ENCODE results near the gene EEF1B2.
"Not testable (repeated sequence)": the region's sequence is repeated elsewhere in the genome, so short reads cannot be mapped to it uniquely, and the experiment has no call there.

Gene EEF1B2

DNA sequence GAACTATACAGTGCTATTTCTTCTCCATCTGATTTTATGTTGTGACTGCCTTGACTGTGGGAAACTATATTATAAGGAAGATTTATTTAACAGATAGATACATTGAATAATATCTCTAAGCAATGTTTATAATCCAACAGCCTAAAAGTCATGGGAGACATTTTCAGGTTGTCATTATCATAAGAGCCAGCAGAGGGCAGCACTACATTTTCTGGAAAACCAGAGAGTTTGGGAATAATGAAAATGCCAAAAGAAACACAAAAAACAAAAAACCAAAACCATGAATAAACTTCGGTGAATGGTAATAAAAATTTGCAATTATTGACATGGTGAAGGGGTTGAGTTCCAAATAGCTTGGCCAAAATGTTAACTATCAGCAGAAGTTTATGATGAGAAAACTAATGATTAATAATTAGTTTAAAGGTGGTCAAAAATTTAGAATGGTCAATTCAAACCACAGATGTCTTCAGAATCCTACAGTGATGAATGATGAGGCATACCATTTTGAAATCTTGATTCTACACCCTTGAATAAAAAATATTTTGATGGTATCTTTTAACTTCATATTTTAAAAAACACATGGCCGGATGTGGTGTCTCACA, 4.7 kb downstream of the EEF1B2 start:
- no peak for DNase-seq

DNA sequence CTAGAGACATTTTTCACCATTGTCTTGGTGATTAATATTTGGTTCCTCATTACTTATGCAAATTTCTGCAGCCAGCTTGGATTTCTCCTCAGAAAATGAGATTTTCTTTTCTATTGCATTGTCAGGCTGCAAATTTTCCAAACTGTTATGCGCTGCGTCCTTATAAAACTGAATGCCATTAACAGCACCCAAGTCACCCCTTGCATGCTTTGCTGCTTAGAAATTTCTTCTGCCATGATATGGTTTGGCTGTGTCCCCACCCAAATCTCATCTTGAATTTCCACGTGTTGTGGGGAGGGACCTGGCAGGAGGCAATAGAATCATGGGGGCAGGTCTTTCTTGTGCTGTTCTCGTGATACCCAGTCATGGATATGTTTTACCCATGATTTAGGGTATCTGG, 8.5 kb downstream of the EEF1B2 start:
- DNase-seq = not testable (repeated sequence)

DNA sequence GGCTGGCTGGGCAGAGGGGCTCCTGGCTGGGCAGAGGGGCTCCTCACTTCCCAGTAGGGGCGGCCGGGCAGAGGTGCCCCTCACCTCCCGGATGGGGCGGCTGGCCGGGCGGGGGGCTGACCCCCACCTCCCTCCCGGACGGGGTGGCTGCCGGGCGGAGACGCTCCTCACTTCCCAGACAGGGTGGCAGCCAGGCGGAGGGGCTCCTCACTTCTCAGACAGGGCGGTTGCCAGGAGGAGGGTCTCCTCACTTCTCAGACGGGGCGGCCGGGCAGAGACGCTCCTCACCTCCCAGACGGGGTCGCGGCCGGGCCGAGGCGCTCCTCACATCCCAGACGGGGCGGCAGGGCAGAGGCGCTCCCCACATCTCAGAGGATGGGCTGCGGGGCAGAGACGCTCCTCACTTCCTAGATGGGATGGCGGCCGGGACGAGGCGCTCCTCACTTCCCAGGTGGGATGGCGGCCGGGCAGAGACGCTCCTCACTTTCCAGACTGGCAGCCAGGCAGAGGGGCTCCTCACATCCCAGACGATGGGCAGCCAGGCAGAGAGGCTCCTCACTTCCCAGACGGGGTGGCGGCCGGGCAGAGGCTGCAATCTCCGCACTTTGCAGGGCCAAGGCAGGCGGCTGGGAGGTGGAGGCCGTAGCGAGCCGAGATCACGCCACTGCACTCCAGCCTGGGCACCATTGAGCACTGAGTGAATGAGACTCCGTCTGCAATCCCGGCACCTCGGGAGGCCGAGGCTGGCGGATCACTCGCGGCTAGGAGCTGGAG, 12.1 kb downstream of the EEF1B2 start:
- DNase-seq = not testable (repeated sequence)

DNA sequence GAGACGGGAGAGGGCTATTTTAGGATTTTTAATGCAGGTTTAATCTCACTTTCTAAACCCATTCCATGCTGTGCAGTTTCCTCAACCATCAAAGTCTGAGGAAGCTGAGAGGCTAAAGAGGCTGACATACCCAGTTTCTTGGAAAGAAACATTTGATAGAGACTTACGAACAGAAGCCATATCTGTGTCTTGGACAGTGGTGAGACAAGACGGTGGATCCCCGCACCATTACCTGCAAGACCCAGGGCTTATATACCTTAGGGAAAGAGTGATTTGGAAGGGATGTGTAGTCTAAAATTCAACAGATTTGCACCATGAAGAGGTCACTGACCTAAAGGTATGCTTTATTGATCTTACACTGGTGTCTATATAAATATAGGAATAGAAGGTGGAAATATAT, 13.5 kb downstream of the EEF1B2 start:
- no peak for DNase-seq

DNA sequence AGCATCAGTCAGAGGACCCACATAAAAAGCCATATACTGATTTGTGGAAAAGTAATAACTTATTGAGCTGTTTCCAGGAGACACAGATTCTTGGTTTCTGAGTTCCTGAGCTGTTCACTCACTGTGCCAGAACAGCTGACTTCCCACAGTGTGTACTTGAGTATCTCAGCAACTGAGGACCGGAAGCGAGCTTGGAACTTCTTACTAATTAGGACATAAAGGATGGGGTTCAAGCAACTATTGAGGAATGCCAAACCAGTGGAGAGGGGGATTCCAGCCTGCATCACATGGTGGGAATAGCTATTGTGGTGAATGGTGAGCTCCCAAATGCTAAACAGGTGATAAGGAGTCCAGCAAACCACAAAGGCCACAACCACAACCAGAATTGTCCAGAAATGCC, 16.4 kb downstream of the EEF1B2 start:
- no peak for DNase-seq

DNA sequence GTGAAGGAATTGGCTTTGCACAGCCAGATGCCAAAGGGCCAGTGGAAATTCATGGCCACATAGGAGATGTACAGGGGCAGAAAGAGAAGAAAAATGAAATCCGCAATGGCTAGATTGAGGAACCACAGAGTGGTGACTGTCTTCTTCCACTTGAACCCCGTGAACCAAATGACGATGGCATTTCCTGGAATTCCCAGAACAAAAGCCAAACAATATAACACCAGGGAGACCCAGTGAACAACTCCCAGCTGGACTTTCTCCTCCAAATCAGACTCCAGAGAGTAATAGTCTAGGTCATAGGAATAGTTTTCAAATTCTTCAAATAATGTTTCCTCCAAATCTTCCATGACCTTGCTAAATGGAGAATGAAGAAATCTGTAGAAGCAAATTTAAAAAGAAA, 17.2 kb downstream of the EEF1B2 start:
- DNase-seq = no peak

DNA sequence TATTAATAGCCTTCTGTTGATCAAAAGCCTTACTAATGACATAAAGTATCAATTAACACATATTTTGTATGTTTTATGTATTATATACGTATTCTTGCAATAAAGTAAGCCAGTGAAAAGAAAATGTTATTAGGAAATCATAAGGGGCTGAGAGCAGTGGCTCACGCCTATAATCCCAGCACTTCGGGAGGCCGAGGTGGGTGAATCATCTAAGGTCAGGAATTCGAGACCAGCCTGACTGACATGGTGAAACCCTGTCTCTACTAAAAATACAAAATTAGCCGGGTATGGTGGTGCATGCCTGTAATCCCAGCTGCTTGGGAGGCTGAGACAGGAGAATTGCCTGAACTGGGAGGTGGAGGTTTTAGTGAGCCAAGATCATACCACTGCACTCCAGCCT, 21.8 kb downstream of the EEF1B2 start:
- DNase-seq = not testable (repeated sequence)

DNA sequence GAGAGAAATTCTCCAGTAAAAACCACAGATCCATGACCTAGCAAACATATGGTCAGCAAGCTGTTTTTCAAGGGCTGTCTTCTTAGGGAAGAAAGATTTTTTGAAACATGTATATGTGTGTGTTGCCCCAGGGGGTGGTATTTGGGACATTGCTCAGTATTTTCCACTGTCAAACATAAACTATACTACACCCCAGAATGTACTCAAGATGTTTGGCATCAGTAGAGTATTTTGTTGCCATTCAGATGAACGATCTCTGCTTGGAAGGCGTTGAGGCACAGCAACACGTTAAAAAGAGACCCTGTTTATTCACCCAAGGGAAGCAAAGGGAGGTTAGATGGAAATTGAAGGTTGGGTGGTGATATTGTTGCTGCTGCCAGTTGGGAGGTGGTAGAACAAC, 30.0 kb downstream of the EEF1B2 start:
- DNase-seq = no peak

DNA sequence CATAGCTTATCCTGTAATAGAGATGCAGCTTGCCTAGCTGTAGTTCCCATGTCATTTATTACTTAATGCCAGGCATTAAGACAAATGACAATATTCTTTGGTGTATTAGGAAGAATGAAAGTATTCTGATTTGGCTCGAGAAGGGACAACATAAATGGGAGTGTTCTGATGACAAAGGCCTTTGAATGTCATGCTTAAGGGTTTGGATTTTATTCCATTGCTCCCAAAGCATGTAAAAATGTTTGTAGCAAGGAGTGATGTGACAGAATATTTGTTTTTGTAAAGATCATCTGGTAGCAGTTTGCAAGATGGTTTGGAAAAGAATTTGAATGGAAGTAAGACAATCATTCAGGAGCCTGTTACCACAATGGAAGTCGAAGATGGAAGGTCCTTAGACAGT, 30.4 kb downstream of the EEF1B2 start:
- DNase-seq = no peak

DNA sequence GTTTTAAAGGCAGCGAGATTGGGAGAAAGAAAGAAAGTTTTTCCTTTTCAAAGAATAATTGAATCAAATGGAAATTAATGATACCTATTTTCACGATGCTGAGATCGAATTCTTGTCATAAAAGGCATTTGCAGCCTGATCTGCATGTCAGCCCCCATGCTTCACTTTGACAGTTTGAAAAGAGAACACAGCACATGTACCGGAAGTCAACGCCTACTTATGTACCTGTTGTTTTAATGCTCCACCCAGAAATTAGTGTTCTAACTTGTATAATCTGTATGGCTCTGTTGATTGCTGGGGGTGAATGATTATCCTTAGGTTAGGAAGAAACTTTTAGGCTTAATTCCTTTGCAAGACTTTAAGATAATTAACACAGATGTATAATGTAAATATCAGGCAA, 31.0 kb downstream of the EEF1B2 start:
- no peak for DNase-seq

DNA sequence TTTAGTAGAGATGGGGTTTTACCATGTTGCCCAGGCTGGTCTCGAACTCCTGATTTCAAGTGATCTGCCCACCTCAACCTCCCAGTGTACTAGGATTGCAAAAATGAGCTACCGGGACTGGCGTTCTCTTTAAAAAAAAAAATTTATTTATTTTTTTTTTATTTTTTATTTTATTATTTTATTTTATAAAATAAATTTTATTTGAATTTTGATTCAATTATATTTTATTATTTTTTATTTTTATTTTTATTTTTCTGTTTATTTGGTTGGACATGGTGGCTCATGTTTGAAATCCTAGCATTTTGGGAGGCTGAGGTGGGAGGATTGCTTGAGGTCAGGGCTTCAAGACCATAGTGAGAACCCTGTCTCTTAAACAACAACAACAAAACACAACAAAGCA, 32.5 kb downstream of the EEF1B2 start:
- no peak for DNase-seq

DNA sequence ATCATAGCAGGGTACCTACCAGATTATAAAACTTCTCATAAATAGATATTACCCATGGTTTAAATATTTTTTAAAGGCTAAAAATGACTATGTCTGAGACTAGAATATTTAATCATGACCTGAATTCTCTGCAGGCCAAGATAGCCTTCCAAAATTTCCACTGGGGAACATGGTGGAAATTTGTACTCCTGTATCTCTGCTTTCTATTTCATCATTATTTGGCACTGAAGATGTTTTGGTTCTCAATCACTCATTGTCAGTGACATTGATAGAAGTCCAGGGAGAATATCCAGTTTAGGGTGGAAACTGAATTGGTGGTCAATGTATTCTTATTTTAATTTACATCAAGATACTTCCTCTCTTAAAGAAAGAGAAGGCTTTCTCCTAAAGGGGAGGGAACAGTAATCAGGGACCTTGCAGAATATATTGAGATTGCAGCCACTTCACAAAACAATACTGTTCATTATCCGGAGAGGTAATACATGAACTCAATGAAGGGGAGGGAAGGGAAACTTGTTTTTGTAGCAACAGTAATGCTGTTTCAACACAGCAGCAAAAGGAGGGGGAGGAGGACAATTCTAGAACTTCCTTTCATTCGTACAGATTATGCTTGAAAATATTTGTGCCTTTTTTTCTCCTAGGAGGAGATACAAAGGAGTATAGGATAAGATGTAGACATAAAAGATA, 34.1 kb downstream of the EEF1B2 start:
- DNase-seq = no peak

DNA sequence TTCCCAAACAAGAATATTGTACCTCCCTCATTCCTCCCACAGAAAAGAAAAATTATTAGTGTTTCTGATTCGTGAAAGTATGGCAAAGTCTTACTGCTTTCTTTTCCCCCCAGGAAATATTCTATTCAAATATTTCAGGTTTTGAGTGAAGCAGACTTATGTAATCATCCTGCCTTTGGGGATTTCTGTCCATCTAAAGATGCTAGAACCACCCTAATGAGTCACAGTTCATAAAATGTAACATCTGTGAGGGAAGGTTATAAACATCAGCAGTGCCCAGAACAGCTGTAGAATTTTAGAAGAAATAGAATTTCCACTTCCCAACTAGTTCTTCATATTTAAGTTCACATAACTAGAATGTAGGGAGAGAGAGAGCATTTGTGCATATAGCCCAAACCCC, 39.0 kb downstream of the EEF1B2 start:
- DNase-seq = no peak

DNA sequence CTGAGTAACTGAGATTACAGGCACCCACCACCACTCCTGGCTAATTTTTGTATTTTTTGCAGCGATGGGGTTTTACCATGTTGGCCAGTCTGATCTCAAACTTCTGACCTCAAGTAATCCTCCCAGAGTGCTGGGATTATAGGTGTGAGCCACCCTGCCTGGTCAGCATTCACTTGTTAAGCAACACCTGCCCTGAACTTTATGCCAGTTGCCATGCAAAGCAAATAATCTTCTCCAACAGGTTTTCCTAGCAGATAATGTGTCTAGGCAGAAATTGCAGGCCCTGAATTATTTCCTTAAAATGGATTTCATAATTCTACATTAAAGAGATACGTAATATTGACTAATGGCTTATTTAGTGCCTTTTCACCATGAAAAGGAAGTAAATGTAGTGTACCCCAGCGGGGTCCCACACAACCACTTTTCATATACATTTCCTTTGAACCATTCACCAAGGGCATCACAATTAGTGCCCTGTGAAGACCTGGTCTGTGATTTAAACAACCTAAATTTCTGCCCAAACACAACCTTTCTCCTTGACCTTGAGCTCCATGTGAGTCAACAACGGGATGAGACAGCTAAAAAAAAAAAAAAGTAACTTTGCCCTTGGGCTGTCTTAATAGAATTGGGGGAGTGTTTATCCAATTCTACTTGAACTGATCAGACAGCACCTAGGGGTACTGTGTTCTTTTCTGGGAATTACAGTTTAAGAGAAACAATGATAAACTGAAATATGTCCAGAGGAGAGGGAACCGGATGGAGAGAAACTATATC, 41.6 kb downstream of the EEF1B2 start:
- no peak for DNase-seq

DNA sequence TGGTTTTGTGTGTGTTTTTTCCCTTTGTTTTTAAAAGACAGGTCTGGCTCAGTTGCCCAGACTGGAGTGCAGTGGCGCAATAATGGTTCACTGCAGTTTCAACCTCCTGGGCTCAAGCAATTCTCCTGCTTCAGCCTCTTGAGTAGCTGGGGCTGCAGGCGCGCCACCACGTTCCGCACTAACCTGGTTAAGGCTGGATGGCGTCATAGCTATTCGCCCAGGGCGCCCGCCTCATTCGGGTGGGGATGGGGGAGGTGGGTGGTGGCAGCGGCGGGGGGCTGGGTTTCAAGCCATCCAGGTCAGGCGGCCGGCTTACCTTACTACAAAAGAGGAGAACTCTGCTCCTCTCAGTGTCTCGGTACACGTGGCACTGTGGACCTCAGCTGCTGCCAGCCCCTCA, 42.8 kb downstream of the EEF1B2 start:
- no peak for DNase-seq

DNA sequence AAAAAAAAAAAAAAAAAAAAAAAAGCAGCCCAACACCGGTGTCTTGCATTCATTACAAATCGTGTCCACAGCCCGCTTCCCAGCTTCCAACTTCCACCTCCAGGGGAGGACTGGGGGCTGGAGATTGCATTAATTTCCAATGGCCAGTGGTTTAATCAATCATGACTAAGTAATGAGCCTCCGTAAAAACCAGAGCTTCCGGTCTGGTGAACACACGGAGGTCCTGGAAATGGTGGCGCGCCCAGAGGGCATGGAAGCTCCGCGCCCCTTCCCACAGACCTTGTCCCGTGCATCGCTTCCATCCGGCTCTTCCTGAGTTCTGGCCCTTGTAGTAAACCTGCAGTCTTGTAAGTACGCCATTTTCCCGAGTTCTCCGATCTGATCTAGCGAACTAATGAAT, 43.6 kb downstream of the EEF1B2 start:
- DNase-seq = no peak

DNA sequence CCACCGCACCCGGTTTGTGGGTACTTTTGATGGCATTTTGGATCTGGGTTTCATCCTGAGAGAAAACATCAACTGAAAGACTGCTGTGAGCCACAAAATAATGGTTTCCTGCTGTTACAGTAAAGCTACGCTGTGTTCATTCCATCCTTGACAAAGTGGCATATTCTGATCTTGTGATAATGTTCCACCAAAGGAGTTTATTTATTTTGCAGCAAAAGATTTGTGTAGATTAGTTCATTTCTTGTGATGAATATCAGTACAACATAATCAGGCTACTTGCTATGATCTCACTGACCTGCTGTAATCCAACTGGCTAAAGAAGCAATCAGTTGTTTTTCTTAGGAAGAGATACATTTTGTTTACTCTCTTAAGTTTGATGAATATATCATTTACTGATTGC, 45.0 kb downstream of the EEF1B2 start:
- DNase-seq = no peak

DNA sequence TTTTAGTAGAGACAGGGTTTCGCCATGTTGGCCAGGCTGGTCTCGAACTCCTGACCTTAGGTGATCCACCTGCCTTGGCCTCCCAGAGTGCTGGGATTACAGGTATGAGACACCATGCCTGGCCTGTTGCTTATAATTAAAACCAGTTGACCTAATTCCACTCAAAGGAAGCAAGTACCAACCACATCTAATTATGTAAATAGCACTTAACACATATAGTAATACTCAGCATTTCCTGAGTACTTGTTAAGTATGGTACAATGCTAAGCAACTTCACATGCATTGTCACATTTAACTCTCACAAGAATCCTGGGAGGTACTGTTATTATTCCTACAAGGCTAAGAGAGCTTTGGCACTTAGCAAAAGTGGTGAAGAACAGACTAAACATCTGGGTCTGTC, 47.6 kb downstream of the EEF1B2 start:
- DNase-seq = not testable (repeated sequence)

DNA sequence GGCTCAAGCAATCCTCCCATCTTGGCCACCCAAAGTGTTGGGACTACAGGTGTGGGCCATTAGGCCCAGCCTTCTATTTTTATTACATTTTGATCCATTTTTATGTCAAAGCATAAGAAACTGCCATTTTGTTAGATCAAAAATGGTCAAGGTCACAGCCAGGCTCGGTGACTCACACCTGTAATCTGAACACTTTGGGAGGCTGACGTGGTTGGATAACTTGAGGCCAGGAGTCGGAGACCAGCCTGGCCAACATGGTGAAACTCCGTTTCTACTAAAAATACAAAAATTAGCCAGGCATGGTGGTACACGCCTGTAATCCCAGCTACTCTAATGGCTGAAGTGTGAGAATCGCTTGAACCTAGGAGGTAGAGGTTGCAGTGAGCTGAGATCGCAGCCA, 49.2 kb downstream of the EEF1B2 start:
- no peak for DNase-seq

DNA sequence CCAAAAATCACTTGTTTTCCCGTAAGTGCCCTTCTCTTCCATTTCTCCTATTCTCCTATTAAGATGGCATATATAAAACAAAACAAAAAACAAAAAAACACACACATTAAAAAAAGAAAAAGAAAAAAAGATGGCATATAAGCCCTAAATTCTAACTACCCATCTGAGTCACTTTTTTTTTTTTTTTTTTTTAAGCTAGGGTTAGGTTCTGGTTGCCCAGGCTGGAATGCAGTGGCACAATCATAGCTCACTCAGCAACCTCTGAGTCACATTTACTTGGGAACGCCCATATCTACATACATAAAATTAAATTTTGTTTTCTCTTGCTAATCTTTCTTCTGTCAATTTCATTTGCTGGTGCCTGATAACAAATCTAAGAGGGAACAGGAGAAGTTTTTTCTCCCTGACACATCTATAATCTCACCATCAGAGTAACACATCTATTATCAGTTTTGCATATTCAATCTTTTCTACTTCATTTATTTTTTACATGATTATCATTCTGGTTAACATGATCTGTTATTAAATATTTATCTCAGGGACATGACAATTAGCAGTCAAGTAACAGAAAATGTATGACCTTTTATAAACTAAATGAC, 52.1 kb downstream of the EEF1B2 start:
- DNase-seq = no peak

All from MV-4-11 (cell line).